Esophagus mucosa (tissue), 1 donor: ENCODE data around the gene COL4A3. TPM values are rescaled to one million over a fixed set of nuclear protein-coding genes. Genes with fewer than 3 reads are reported as not detected.
A peak's percentile ranks its signal among the peaks of the same experiment; 100 is the strongest.
"Not testable (repeated sequence)": the region's sequence is repeated elsewhere in the genome, so short reads cannot be mapped to it uniquely, and the experiment has no call there.

Source experiments
- ATAC-seq: fragments of 200-7000 bp; cut with Tn5 transposase; one replicate; pipeline ENCODE4 v1.9.1; 2020
- total RNA-seq: library from RNA; stranded (reverse); gene quantifications from one replicate; pipeline ENCODE4 v1.2.4, GENCODE V29; 2023
- donor health status: DM: yes; HTN: yes; CAD: no.

Gene COL4A3
- total RNA-seq, 1 donor from 2014 or later, result 0.76 TPM

DNA sequence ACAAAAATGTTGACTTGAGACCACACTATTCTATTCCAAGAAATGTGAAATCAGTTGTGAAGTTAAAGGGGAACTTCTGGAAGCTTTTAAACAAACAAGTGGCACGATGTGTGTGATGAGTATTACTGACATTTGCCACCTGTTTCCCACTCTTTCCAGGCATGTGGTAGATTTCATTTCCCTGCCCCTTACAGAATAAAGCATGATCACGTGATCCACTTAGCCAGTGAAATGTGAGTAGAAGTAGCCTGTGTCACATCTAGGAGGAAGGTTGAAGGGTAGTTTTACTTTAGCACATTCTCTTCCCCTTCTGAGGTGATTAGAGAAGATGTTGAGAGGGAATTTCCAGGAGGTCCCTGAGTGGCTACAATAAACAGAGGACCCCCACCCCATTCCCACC lies 4.3 kb upstream of the COL4A3 start:
- ATAC-seq, result no peak

DNA sequence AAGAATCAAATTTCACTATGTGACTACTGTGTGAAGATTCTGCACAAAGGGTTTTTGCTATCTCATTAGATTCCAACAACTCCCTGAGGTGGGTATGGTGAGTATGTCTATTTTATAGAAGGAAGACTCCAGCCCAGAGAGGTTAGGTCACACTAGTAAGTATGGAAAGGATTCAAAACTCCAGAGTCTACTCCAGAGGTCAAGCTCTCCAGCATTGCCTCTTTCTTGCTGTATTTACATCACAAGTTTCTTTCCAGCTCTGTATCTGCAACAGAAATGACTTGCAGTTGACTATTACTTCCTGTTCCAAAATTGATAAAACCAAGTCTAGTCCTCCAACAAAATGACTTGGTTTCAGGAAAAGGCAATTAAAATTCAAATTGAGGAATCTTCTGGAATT lies 2.5 kb upstream of the COL4A3 start:
- ATAC-seq, result no peak

DNA sequence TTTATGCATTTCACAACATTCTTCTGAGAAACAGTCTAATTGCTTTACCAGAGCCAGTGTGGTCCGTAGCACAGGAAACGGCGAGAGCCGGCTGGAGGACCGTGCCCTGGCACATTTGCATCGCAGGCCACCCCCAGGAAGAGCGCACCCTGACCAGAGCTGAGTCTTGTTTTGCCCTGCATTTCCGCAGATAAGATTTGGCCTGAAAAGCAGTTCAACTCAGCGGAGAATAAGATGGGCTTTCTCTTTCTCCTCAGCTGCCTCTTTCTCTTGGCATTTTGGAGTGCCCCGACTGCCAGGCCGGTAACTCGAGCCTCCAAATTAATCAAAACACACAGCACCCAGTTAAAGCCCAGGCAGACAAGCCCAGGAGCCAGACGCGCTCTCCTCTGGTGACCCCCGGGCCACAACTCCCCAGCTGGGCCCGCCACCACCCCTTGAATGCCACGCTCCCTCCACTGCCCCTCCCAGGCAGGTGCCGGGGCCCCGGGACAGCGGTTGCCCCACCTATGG lies 883 bp upstream of the COL4A3 start:
- ATAC-seq, result peak; percentile 27

DNA sequence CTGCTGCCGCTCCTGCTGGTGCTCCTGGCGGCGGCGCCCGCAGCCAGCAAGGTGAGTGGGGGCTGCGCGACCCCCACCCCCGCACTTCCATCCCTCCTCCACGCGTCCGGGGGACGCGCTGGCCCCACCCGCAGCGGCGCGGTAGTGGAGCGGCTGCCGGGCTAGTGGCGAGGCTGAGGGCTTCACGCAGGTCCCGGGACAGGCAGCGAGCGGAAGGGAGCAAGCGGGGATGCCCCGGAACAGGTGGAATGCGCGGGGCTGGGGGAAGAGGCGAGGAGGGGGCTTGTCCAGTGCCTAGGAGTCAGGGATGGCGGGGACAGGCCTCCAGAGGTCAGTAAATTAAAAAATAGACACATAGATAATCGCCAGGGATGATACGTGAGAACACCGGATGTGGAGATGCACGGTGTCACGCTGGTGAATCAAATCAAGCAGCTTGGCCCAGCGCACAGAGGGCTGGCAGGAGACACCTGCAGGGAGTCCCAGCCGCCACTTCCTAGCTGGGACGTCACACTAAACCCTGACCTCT lies 403 bp downstream of the COL4A3 start:
- peak; percentile 44 for ATAC-seq

DNA sequence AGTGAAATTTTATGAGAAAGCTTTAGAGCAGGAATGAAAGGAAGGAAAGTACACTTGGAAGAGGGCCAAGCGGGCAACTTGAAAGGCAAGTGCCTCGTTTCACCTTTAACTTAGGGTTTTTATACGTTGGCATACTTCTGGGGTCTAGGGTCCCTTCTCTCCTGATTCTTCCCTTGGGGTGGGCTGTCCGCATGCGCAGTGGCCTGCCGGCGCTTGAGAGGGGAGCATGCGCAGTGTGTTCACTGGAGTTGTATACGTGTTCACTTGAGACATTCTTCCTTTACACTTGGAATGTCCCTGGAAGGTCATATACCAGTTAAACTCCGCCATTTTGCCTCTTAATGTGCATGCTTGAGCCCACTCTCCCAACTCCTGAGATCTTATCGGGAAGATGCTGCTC lies 7.4 kb downstream of the COL4A3 start:
- ATAC-seq, result not testable (repeated sequence)

DNA sequence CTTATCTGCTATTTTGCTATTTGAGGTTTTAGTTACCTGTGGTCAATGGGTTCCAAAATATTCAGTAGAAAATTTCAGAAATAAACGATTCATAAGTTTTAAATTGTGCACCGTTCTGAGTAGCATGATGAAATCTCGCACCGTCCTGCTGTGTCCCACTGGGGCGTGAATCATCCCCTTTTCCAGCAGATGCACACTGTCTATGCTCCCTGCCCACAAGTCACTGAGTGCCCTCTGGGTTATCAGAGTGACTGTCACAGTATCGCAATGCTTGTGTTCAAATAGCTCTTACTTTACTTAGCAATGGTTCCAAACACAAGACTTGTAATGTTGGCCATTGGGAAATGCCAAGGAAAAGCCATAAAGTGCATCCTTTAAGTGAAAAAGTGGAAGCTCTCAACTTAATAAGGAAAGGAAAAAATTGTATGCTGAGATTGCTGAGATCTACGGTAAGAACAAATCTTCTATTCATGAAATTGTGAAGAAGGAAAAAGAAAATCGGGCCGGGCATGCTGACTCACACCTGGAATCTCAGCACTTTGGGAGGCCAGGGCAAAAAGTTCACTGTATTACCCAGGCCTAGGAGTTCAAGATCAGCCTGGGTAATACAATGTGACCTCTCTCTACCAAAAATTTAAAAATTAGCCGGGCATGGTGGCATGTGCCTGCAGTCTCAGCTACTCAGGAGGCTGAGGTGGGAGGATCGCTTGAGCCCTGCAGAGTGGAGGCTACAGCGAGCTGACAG lies 13.3 kb downstream of the COL4A3 start:
- no peak for ATAC-seq

DNA sequence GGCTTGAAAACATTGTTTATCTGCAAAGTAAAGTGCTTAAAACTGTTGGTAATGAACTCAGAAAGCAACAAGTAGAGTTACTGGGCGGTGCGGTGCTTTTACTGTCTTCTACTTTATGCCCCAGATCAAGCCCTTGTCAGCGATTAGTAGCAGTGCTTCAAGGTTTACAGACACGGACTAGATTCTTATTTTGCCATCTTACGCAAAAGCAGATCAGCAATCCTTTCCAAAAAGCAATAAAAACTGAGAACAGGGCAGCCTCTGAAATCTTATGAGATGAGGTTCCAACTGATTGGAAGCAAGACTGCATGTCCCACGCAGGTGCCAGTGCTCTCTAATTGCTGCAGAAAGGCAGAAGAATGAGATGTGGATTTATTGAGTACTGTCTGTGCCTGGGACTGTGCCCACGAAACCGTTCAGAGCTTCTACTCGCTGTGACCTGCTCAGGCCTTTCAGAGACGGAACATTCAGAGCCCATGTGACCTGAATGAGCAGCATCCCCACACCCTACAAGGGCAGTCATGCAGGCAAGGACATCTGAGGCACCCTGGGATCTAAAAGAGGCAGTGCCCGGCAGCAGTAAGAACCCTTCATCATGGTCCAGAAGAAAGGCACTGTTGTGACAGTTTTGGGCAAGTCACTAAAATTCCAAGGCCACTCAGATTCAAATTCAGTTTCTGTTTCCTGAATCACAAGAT lies 15.7 kb downstream of the COL4A3 start:
- peak; percentile 23 for ATAC-seq

DNA sequence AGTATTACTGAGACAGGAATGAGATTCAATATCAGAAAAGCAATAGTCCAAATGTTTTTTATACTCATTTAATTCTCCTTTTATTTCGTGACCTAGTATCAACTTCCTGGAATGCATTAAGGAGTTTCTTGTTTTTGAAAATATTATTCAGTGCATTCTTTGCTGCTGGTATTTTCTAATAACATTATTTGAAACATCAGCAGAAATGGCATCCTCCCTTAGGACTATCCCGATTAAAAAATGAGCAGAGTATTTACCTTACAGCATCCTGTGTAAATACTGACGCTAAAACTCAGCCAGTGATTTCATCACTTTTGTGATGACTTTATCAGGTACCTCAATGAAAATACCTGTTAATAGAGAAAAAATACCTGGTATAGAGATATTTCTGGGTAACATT lies 16.3 kb downstream of the COL4A3 start:
- no peak for ATAC-seq

DNA sequence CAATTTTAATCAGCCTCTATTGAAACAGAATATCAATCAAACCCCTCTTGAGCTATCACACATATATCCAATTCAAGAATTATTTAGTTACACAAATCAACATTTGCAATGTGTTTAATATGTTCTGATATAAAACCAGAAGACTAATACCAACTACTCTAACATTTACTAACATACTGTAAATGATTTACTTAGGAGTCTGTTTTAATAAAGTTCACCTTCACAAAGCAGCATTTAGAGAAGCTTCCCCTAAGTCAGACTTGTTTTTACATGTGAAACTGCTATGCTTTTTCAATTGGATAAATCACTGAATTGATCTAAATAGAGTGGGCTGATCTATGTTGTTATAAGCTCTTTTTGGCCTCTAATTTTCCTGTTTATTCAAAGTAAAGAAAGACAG lies 18.3 kb downstream of the COL4A3 start:
- ATAC-seq, result no peak

DNA sequence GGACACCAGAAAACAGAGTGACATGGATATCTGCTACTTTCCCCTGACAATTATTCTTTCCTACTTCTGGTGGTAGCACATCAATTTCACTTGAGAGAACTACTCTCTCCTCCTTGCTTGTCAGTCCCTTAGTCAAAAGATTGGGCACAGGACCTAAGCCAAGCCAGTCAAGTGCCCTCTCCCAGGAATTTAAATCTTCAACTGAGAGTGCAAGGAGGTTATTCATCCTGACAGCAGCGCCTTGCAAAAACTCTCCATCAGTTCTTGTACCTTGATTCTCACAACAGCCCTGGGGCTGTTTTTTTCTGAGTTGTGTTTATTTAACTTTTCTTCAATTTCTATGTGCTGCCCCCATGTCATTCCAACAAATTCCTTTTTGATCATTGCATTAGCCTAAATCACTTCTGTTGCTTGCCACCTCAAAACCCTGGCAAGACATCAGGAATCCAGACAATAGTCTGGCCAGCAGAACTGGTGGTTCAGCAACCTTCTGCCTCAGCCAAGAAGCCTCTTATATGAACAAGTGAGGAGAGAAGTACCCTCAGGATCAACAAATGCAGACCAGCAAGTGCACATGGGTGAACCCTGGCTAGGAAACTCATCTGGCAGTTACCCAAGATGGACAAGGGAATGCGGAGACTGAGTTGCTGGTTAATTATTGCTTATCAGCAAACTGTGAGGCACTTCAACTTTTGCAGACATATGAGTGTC lies 19.4 kb downstream of the COL4A3 start:
- ATAC-seq, result no peak

DNA sequence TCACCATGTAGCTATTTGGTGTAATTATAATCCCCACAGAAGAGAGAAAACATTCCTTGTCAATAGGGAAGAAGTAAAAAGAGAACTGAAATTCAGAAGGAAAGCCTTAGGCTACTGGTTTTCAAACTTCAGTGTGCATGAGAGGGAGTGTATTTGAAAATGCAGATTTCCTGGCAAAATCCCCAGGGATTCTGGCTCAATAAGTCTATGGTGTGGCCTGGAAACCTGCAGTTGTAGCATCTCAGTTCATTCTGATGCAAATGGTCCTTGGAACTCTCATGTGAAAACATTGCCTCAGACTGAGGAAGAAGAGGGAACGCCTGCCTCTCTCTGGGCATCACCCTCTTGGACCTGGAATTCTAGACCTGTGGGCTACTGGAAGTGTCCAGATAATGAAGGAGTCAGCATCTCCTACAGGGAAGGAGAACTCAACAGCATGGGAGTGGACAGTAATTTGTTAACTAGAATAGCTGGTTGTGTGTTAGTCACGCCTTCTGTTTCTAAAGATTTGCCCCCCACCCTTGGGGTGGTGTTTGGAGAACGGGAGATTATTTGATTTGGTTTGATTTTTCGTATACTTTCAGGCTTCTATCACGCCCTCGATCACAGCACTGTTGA lies 21.3 kb downstream of the COL4A3 start:
- no peak for ATAC-seq

DNA sequence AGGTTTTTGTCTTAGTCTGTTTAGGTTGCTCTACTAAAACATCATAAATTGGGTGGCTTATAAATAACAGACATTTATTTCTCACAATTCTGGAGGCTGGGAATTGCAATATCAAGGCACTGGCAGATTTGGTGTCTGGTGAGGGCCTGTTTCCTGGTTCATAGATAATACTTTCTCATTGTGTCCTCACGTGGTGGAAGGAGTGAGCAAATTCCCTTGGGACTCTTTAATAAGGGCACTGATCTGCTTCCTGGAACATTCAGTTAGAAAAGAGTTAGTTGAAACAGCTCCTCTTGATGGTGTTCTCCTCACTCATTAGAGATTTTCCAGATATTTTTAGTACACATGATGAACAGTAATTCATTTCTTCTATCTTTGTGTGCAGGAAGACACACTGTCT lies 22.3 kb downstream of the COL4A3 start:
- ATAC-seq, result no peak

DNA sequence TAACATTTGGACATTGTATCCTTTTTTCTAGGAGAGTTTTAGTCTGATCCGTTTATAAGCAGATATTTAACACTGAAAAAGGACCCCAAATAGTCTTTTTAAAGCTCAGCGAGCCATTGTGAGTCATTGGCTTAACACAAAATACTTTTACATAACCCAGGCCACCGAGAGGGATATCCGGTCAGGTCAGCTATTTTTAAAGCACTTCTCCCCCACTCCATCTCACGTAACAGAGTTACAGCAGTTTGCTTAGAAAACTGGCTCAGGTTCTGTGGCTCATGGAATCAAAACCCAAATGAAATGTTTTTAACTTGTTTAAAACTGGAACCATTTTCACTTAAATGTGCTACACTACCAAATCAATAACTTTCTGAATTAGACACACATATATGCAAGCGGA lies 23.9 kb downstream of the COL4A3 start:
- ATAC-seq, result no peak

DNA sequence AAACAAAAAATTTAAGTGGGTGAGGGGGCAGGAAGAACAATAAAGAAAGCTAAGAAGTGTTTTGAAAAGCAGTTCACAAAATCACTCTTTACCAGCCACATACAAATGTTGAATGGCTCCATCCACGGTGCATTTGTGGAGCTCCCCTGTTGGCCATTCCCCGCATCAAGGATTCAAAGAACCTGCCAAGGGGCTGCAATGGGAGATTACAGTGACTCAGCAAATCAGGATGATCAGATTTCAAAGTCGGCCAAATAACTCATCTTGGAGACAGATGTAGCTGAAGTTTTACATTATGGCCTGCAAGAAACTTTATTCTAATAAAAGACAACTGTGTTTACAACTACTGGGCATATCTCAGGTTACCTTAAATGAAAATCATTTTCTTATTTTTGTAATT lies 26.9 kb downstream of the COL4A3 start:
- no peak for ATAC-seq

DNA sequence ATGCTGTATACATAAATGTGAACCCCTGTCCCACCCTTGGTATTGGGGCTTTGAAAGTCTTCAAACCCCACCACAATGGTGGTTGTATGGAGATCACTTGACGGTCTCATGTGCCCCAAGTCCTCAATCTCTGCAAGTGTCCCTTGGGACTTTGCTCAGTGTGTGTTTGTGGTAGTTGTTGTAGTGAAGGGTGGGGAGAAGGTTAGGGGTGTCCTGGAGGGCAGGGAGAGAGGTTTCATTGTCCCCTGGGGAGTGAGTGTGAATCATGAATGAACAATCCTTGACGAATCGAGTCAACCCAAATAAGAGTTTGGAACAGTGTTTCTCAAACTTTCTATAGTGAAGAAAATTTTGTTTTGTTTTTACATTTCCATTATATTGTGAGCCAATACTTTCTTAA lies 28.1 kb downstream of the COL4A3 start:
- ATAC-seq, result no peak

DNA sequence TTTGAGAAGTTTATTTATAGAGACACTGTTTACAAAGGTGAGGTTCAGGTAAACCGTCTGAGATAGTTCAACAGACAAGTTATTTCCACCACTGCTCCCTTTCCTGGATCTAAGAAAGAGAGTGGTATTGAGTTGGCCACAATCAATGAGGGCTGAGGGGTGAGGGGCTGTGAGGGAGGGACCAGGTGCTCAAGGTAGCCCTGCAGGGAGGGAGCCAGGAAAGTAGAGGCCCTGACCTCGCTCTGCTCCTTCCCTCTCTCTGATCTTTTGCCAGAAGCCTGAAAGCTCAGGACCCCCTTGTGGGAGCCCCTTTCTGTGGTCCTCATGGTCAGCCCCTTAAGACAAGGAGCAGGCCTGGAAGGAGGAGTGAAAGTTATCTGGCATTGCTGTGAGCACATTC lies 29.8 kb downstream of the COL4A3 start:
- ATAC-seq, result no peak

DNA sequence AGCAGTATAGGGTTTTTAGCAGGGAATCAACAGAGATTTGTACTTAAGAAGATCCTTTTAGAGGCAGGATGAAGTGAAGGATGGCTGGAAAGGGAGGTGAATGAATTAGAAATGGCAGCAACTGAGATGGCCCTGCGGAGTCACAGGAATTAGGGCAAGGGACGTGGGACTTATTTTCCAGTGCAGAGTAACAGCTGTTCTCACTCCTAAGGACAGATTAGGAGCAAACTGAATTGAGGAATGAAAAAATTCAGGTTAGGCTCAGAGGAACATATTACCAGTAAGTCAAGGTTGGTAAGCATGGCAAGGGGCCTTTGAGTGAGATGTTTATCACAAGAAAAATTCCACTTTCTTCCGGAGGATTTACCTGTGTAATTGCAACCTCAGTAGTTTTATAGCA lies 34.4 kb downstream of the COL4A3 start:
- ATAC-seq, result no peak

DNA sequence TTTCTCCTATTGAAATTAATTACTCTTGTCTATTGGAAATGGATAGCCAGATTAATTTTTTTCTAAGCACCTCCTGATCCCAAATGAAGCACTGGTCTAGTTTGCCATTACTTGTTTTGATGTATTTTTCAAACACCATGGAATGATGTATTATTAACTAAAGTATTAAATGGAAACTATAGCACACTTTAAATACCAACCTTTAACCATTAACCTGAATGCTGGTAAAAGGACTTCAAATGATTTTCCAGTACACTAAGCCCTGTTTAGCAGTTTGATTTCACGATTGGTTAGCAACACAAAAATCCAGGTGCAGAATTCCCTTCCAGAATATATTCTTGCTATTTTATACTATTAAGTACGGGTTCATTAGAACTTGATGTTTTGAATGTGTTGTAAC lies 37.3 kb downstream of the COL4A3 start:
- ATAC-seq, result no peak

DNA sequence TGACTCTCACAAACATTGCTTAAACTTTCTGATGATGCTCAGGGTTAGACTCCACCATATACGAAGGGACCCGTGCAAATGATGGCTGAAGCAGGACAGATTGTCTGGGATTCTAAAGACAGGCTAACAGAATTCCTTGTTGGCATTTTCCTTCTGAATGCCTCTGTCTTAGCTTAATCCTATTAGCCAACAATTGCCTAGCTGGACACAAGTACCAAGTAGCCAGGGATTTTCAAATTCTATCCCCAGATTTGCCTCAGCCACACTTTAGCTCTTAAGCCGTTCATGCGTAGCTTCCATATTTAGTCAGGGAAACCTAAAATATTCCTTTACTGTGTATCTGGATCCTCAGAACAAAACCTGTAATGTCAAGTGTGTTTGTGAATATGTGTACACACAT lies 40.0 kb downstream of the COL4A3 start:
- ATAC-seq, result no peak

DNA sequence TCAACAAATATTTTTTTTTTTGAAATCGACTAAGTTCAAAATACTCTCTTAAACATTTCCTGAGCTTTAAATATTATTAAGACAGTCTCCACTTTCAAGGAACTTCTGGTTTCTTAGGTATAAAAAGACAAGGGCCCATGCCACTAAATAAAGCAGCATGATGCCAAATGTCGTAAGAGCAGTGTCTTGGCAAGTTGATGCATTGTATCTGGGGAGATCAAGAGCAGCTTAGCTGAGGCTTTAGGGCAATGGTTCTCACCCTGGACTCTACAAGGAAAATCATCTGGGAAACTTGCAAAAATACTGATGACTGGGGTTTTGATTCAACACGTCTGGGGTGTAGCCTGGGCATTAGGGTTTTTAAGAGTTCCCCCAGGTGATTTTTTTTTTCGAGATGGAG lies 41.3 kb downstream of the COL4A3 start:
- ATAC-seq, result no peak

DNA sequence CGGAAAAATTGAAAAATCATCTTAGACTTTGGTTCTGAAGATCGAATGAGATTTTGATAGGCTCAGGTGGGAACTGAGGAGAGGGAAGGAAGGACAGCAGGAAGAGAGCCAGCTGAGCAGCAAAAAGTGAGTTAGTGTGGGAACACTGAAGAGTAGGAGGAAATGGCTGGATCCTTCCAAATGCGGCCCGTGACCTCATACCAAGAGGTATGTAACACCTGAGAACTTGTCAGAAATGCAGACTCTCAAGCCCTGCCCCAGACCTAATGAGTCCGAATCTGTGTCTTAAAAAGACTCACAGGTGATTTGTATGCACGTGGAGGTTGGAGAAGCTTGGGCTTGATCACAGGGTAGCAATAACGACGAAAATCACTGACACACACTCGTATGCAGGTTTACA lies 42.0 kb downstream of the COL4A3 start:
- no peak for ATAC-seq

DNA sequence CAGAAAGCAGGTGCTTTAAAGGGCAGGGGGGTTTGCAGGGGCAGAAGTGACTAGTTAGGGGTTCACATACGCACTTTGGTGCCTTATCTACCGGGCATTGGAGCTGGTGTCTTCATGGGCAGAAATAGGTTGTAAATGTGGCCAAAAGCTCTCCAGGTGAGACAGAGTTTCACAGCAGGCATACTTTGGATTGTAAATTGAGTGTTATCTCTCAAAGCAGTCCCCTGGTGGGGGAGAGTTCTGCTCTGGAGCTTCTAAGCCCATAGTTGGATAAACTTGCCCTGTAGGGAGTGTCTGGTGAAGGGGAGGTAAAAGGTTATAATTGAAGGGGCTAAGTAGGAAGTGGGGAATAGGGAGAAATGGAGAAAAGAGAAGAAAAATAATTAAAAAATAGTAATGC lies 43.1 kb downstream of the COL4A3 start:
- ATAC-seq, result no peak

DNA sequence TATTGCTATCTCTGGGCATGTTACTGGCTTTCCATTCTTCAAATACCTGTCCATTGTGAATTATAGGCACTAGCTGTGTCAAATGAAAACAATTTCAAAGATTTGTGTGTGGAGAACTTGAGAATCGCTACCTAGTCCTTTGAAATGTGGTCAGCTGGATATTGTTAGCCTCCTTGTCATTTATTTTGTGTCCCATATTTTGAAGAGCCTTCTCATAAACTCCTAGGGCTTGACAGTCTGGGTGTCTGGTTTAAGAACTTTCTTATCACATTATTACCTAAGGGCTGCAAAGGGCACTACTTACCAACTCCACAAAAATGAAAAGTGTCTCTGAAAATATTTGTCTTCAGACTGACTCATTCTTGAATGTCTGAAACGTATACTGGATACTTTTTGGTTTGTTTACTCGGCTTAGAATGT lies 50.2 kb downstream of the COL4A3 start:
- no peak for ATAC-seq
